ENCODE results near the gene SPSB1. TPM values are rescaled to one million over a fixed set of nuclear protein-coding genes. Genes with fewer than 3 reads are reported as not detected.

Gene SPSB1
- polyA plus RNA-seq, 4 donors: 24.1 to 69.1 (median 32.6) TPM

GRCh38 chr1:9312168-9312720 lies 19.6 kb downstream of the SPSB1 start:
- Histone ChIP-seq H3K27me3 (ENCODE audit: control insufficient read depth in 3 of 3, insufficient read depth in 3 of 3, low read length in 3 of 3) (no peaks in the 10 kb centered on the region), H3K9me3 (ENCODE audit: control insufficient read depth in 2 of 2, insufficient read depth in 1 of 2, low read depth in 1 of 2, low read length in 1 of 2) (no peaks in the 10 kb centered on the region), H3K4me3 (ENCODE audit: low read depth in 1 of 3, low read length in 3 of 3) (no peak overlapping the region), H3K4me1 (ENCODE audit: control insufficient read depth in 3 of 3, insufficient read depth in 2 of 3, low read depth in 1 of 3, low read length in 2 of 3) (peaks cover 0 to 9% (median 5%) of the 10 kb centered on the region in 3 donors), H3K27ac (ENCODE audit: low read depth in 1 of 3, low read length in 2 of 3) (no peak overlapping the region), H3K36me3 (ENCODE audit: control insufficient read depth in 3 of 3, insufficient read depth in 2 of 3, low read depth in 1 of 3, low read length in 3 of 3) (peaks cover 0 to 44% (median 0%) of the 10 kb centered on the region in 3 donors)
- WGBS, 3 donors: 89 to 92% (median 91%) methylated on average over 18 of the region's 18 CpGs
- DNase-seq (no peak), FAIRE-seq (no peak)

GRCh38 chr1:9313576-9313975 lies 20.9 kb downstream of the SPSB1 start:
- H3K4me3 ChIP-seq (ENCODE audit: low read depth in 1 of 3, low read length in 3 of 3): no peak overlapping the region
- no peaks in the 10 kb centered on the region for H3K27me3 ChIP-seq (ENCODE audit: control insufficient read depth in 3 of 3, insufficient read depth in 3 of 3, low read length in 3 of 3)
- H3K27ac ChIP-seq (ENCODE audit: low read depth in 1 of 3, low read length in 2 of 3): no peak overlapping the region
- peaks cover 2 to 18% (median 9%) of the 10 kb centered on the region in 3 donors for H3K4me1 ChIP-seq (ENCODE audit: control insufficient read depth in 3 of 3, insufficient read depth in 2 of 3, low read depth in 1 of 3, low read length in 2 of 3)
- FAIRE-seq (no peak), DNase-seq (no peak)
- H3K36me3 ChIP-seq (ENCODE audit: control insufficient read depth in 3 of 3, insufficient read depth in 2 of 3, low read depth in 1 of 3, low read length in 3 of 3): peaks cover 0 to 44% (median 0%) of the 10 kb centered on the region in 3 donors
- no peaks in the 10 kb centered on the region for H3K9me3 ChIP-seq (ENCODE audit: control insufficient read depth in 2 of 2, insufficient read depth in 1 of 2, low read depth in 1 of 2, low read length in 1 of 2)
- 91 to 94% (median 93%) methylated on average over 11 of the region's 11 CpGs for WGBS, 3 donors

- 72 to 80% (median 77%) methylated on average over 8 of the region's 8 CpGs for WGBS, 3 donors
- DNase-seq (no peak), FAIRE-seq (no peak)
- no peak overlapping the region for H3K4me3 ChIP-seq (ENCODE audit: low read depth in 1 of 3, low read length in 3 of 3)
- peaks cover 0 to 44% (median 0%) of the 10 kb centered on the region in 3 donors for H3K36me3 ChIP-seq (ENCODE audit: control insufficient read depth in 3 of 3, insufficient read depth in 2 of 3, low read depth in 1 of 3, low read length in 3 of 3)
- H3K27ac ChIP-seq (ENCODE audit: low read depth in 1 of 3, low read length in 2 of 3): no peak overlapping the region
- H3K9me3 ChIP-seq (ENCODE audit: control insufficient read depth in 2 of 2, insufficient read depth in 1 of 2, low read depth in 1 of 2, low read length in 1 of 2): no peaks in the 10 kb centered on the region
- peaks cover 2 to 21% (median 9%) of the 10 kb centered on the region in 3 donors for H3K4me1 ChIP-seq (ENCODE audit: control insufficient read depth in 3 of 3, insufficient read depth in 2 of 3, low read depth in 1 of 3, low read length in 2 of 3)
- H3K27me3 ChIP-seq (ENCODE audit: control insufficient read depth in 3 of 3, insufficient read depth in 3 of 3, low read length in 3 of 3): no peaks in the 10 kb centered on the region
Observed at GRCh38 chr1:9314111-9314510, 21.4 kb downstream of the SPSB1 start.

- H3K27ac ChIP-seq (ENCODE audit: low read depth in 1 of 3, low read length in 2 of 3): peak overlapping the region in 1 of 3 donors; percentile 61
- no peak for FAIRE-seq
- WGBS, 3 donors: 76 to 83% (median 78%) methylated on average over 11 of the region's 11 CpGs
Observed at GRCh38 chr1:9314711-9315379, 22.2 kb downstream of the SPSB1 start.

GRCh38 chr1:9315411-9316079 lies 22.9 kb downstream of the SPSB1 start:
- Histone ChIP-seq H3K4me3 (ENCODE audit: low read depth in 1 of 3, low read length in 3 of 3) (no peak overlapping the region), H3K36me3 (ENCODE audit: control insufficient read depth in 3 of 3, insufficient read depth in 2 of 3, low read depth in 1 of 3, low read length in 3 of 3) (peaks cover 0 to 50% (median 0%) of the 10 kb centered on the region in 3 donors), H3K27me3 (ENCODE audit: control insufficient read depth in 3 of 3, insufficient read depth in 3 of 3, low read length in 3 of 3) (no peaks in the 10 kb centered on the region), H3K27ac (ENCODE audit: low read depth in 1 of 3, low read length in 2 of 3) (peak overlapping the region in 1 of 3 donors; percentile 64), H3K4me1 (ENCODE audit: control insufficient read depth in 3 of 3, insufficient read depth in 2 of 3, low read depth in 1 of 3, low read length in 2 of 3) (peaks cover 11 to 35% (median 16%) of the 10 kb centered on the region in 3 donors), H3K9me3 (ENCODE audit: control insufficient read depth in 2 of 2, insufficient read depth in 1 of 2, low read depth in 1 of 2, low read length in 1 of 2) (no peaks in the 10 kb centered on the region)
- FAIRE-seq: no peak
- DNase-seq: no peak
- 50 to 58% (median 50%) methylated on average over 20 of the region's 20 CpGs for WGBS, 3 donors

More at GRCh38 chr1:9314711-9315379, 22.2 kb downstream of the SPSB1 start:
- Histone ChIP-seq H3K36me3 (ENCODE audit: control insufficient read depth in 3 of 3, insufficient read depth in 2 of 3, low read depth in 1 of 3, low read length in 3 of 3) (peaks cover 0 to 51% (median 0%) of the 10 kb centered on the region in 3 donors), H3K4me1 (ENCODE audit: control insufficient read depth in 3 of 3, insufficient read depth in 2 of 3, low read depth in 1 of 3, low read length in 2 of 3) (peaks cover 8 to 29% (median 12%) of the 10 kb centered on the region in 3 donors), H3K27me3 (ENCODE audit: control insufficient read depth in 3 of 3, insufficient read depth in 3 of 3, low read length in 3 of 3) (no peaks in the 10 kb centered on the region), H3K4me3 (ENCODE audit: low read depth in 1 of 3, low read length in 3 of 3) (no peak overlapping the region), H3K9me3 (ENCODE audit: control insufficient read depth in 2 of 2, insufficient read depth in 1 of 2, low read depth in 1 of 2, low read length in 1 of 2) (no peaks in the 10 kb centered on the region)
- DNase-seq: no peak

GRCh38 chr1:9316080-9316444 lies 23.4 kb downstream of the SPSB1 start:
- H3K27me3 ChIP-seq (ENCODE audit: control insufficient read depth in 3 of 3, insufficient read depth in 3 of 3, low read length in 3 of 3): no peaks in the 10 kb centered on the region
- FAIRE-seq (no peak), DNase-seq (no peak)
- H3K36me3 ChIP-seq (ENCODE audit: control insufficient read depth in 3 of 3, insufficient read depth in 2 of 3, low read depth in 1 of 3, low read length in 3 of 3): peaks cover 0 to 53% (median 0%) of the 10 kb centered on the region in 3 donors
- peaks cover 13 to 40% (median 19%) of the 10 kb centered on the region in 3 donors for H3K4me1 ChIP-seq (ENCODE audit: control insufficient read depth in 3 of 3, insufficient read depth in 2 of 3, low read depth in 1 of 3, low read length in 2 of 3)
- no peaks in the 10 kb centered on the region for H3K9me3 ChIP-seq (ENCODE audit: control insufficient read depth in 2 of 2, insufficient read depth in 1 of 2, low read depth in 1 of 2, low read length in 1 of 2)
- peak overlapping the region in 1 of 3 donors; percentile 64 for H3K27ac ChIP-seq (ENCODE audit: low read depth in 1 of 3, low read length in 2 of 3)
- 46 to 61% (median 60%) methylated on average over 7 of the region's 7 CpGs for WGBS, 3 donors
- no peak overlapping the region for H3K4me3 ChIP-seq (ENCODE audit: low read depth in 1 of 3, low read length in 3 of 3)

GRCh38 chr1:9316512-9316911 lies 23.8 kb downstream of the SPSB1 start:
- Histone ChIP-seq H3K4me3 (ENCODE audit: low read depth in 1 of 3, low read length in 3 of 3) (no peak overlapping the region), H3K4me1 (ENCODE audit: control insufficient read depth in 3 of 3, insufficient read depth in 2 of 3, low read depth in 1 of 3, low read length in 2 of 3) (peaks cover 13 to 44% (median 19%) of the 10 kb centered on the region in 3 donors), H3K36me3 (ENCODE audit: control insufficient read depth in 3 of 3, insufficient read depth in 2 of 3, low read depth in 1 of 3, low read length in 3 of 3) (peaks cover 0 to 53% (median 0%) of the 10 kb centered on the region in 3 donors), H3K9me3 (ENCODE audit: control insufficient read depth in 2 of 2, insufficient read depth in 1 of 2, low read depth in 1 of 2, low read length in 1 of 2) (no peaks in the 10 kb centered on the region), H3K27ac (ENCODE audit: low read depth in 1 of 3, low read length in 2 of 3) (peak overlapping the region in 2 of 3 donors; percentile 13 to 64), H3K27me3 (ENCODE audit: control insufficient read depth in 3 of 3, insufficient read depth in 3 of 3, low read length in 3 of 3) (no peaks in the 10 kb centered on the region)
- 94 to 96% (median 96%) methylated on average over 24 of the region's 24 CpGs for WGBS, 3 donors
- no peak for DNase-seq
- FAIRE-seq: no peak

- Histone ChIP-seq H3K27ac (ENCODE audit: low read depth in 1 of 3, low read length in 2 of 3) (peak overlapping the region in 2 of 3 donors; percentile 13 to 46), H3K4me3 (ENCODE audit: low read depth in 1 of 3, low read length in 3 of 3) (no peak overlapping the region), H3K4me1 (ENCODE audit: control insufficient read depth in 3 of 3, insufficient read depth in 2 of 3, low read depth in 1 of 3, low read length in 2 of 3) (peaks cover 13 to 50% (median 19%) of the 10 kb centered on the region in 3 donors), H3K9me3 (ENCODE audit: control insufficient read depth in 2 of 2, insufficient read depth in 1 of 2, low read depth in 1 of 2, low read length in 1 of 2) (no peaks in the 10 kb centered on the region), H3K36me3 (ENCODE audit: control insufficient read depth in 3 of 3, insufficient read depth in 2 of 3, low read depth in 1 of 3, low read length in 3 of 3) (peaks cover 0 to 53% (median 0%) of the 10 kb centered on the region in 3 donors), H3K27me3 (ENCODE audit: control insufficient read depth in 3 of 3, insufficient read depth in 3 of 3, low read length in 3 of 3) (no peaks in the 10 kb centered on the region)
- no peak for DNase-seq
- 85 to 89% (median 86%) methylated on average over 7 of the region's 7 CpGs for WGBS, 3 donors
- no peak for FAIRE-seq
Observed at GRCh38 chr1:9317072-9317471, 24.4 kb downstream of the SPSB1 start.
